ENCODE results near the gene CGB1. TPM values are rescaled to one million over a fixed set of nuclear protein-coding genes. Genes with fewer than 3 reads are reported as not detected.

CGB1 gene
- total and polyA plus RNA-seq, 2 of the 8 experiments (the other 6 are each of a cell fraction or from before 2014, with no cell fraction given), result not detected

GRCh38 chr19:49081273-49081672 lies 44.6 kb upstream of the CGB1 start:
- no peak overlapping the region for H4K91ac ChIP-seq (replicated peaks; ENCODE audit: insufficient read length, low read length)
- no peak overlapping the region for H2BK5ac ChIP-seq (ENCODE audit: low read depth, low read length)
- H2BK12ac ChIP-seq (ENCODE audit: low read depth, low read length), result no peak overlapping the region
- no peak overlapping the region for H3K4me3 ChIP-seq (ENCODE audit: extremely low read depth in 1 of 4, insufficient read depth in 2 of 4, low read depth in 3 of 4, low read length in 4 of 4)
- H3K79me1 ChIP-seq (ENCODE audit: low read depth, low read length), result no peaks in the 10 kb centered on the region
- peaks cover 12% of the 10 kb centered on the region; the same call in 1 of the 2 replicates for H3K23me2 ChIP-seq (ENCODE audit: low read depth, low read length)
- no peak overlapping the region for H3K9ac ChIP-seq (replicated peaks in 1 of 4; ENCODE audit: extremely low read depth in 1 of 4, low read depth in 3 of 4, low read length in 3 of 4)
- H2BK15ac ChIP-seq (ENCODE audit: low read length), result no peak overlapping the region
- no peak overlapping the region for H3K23ac ChIP-seq (ENCODE audit: insufficient read length)
- H3K27me3 ChIP-seq (replicated peaks in 1 of 4; ENCODE audit: control insufficient read depth in 3 of 4, extremely low read depth in 1 of 4, insufficient read depth in 3 of 4, low read length in 3 of 4), result peaks cover 0 to 3% (median 0%) of the 10 kb centered on the region in 4 experiments; a peak in 1 of 7 replicates
- H3K4ac ChIP-seq (replicated peaks; ENCODE audit: insufficient read length, low read depth, low read length), result no peak overlapping the region
- H3K18ac ChIP-seq (ENCODE audit: extremely low read depth, low read length), result no peak overlapping the region
- H2AK5ac ChIP-seq (ENCODE audit: low read depth, low read length), result no peak overlapping the region
- no peak overlapping the region for H2BK120ac ChIP-seq (replicated peaks; ENCODE audit: low read depth, low read length)
- H2AFZ ChIP-seq (ENCODE audit: low read length), result no peak overlapping the region
- no peak overlapping the region for H3K14ac ChIP-seq (ENCODE audit: insufficient read length)
- FAIRE-seq (no peak), DNase-seq (ENCODE audit: low read depth in 1 of 2, low spot score in 2 of 2) (no peak)
- no peak overlapping the region for H3K27ac ChIP-seq (ENCODE audit: low read depth, low read length)
- H2BK20ac ChIP-seq (ENCODE audit: low read length), result no peak overlapping the region
- H4K20me1 ChIP-seq (replicated peaks in 1 of 2; ENCODE audit: control insufficient read depth in 1 of 2, insufficient read depth in 2 of 2, low read length in 2 of 2), result peaks cover 1 to 2% of the 10 kb centered on the region in 2 experiments
- H3K36me3 ChIP-seq (ENCODE audit: control insufficient read depth in 2 of 4, insufficient read depth in 4 of 4, low read length in 3 of 4), result peaks cover 0 to under 1% (median 0%) of the 10 kb centered on the region in 4 experiments; a peak in 1 of 8 replicates
- CTCF ChIA-PET (ENCODE audit: partially characterized antibody), result interaction anchor here (0.9 to 2.2 kb wide), 4 partner anchors 7 to 117 kb away, joined by 4 to 6 read pairs (median 5); no protein-coding TSS in a partner anchor
- no peak overlapping the region for H4K5ac ChIP-seq (ENCODE audit: insufficient read length, low read depth, low read length)
- H4K8ac ChIP-seq (ENCODE audit: extremely low read depth, insufficient read depth, low read length), result no peak overlapping the region
- 90% methylated on average over 1 of the region's 1 CpG; no CpG with 5 or more reads in 1 of the 2 experiments for WGBS, 2 experiments (ENCODE audit: extremely low coverage in 1 of 2, insufficient coverage in 1 of 2, insufficient read length in 1 of 2, insufficient replicate concordance in 2 of 2, low coverage in 1 of 2, low lambda C conversion rate in 2 of 2, missing lambda C conversion rate in 1 of 2)
- peaks cover 7 to 8% of the 10 kb centered on the region in 2 experiments for H3K79me2 ChIP-seq (ENCODE audit: control insufficient read depth in 1 of 2, insufficient read depth in 2 of 2, low read length in 2 of 2)
- no peak overlapping the region for H3K4me2 ChIP-seq (ENCODE audit: insufficient read depth in 1 of 2, low read depth in 2 of 2, low read length in 2 of 2)
- POLR2A ChIA-PET (ENCODE audit: partially characterized antibody), result no interaction called here
- H3K4me1 ChIP-seq (replicated peaks in 1 of 4; ENCODE audit: control insufficient read depth in 3 of 4, insufficient read depth in 4 of 4, low read length in 3 of 4), result peaks cover under 1 to 2% (median 1%) of the 10 kb centered on the region in 4 experiments
- no peak overlapping the region for H3K56ac ChIP-seq (replicated peaks; ENCODE audit: insufficient read length, low read depth, low read length)
- H3K9me3 ChIP-seq (ENCODE audit: insufficient read depth in 2 of 2, low read depth in 1 of 2, low read length in 1 of 2), result no peaks in the 10 kb centered on the region
- TF ChIP-seq CTBP2 (IDR thresholded peaks at IDR 0.05; ENCODE audit: borderline replicate concordance, insufficient read depth, insufficient read length, low read length), result no peak
- no peak for TF ChIP-seq SP1 (IDR thresholded peaks at IDR 0.05; ENCODE audit: low read depth, low read length)
- no peak for TF ChIP-seq TBP (IDR thresholded peaks at IDR 0.05; ENCODE audit: low read depth, low read length)
- TF ChIP-seq BACH1 (IDR thresholded peaks at IDR 0.05; ENCODE audit: low read length), result no peak
- no peak for TF ChIP-seq SIN3A (conservative IDR thresholded peaks at IDR 0.05 in 1 of 2, IDR thresholded peaks at IDR 0.05 in 1 of 2; ENCODE audit: low read depth in 1 of 2, low read length in 2 of 2)
- TF ChIP-seq SUZ12 (IDR thresholded peaks at IDR 0.05; ENCODE audit: low read length), result no peak
- TF ChIP-seq ASH2L (IDR thresholded peaks at IDR 0.05; ENCODE audit: low read length), result no peak
- no peak for TF ChIP-seq FOSL1 (IDR thresholded peaks at IDR 0.05; ENCODE audit: insufficient read depth, low read depth, low read length)
- TF ChIP-seq EZH2 (IDR thresholded peaks at IDR 0.05; ENCODE audit: low read depth, low read length, severe bottlenecking), result no peak
- TF ChIP-seq ZNF274 (IDR thresholded peaks at IDR 0.05; ENCODE audit: borderline replicate concordance, extremely low read depth, low read length), result no peak
- TF ChIP-seq CBX8 (IDR thresholded peaks at IDR 0.05; ENCODE audit: borderline replicate concordance, low read depth, low read length), result no peak
- TF ChIP-seq HDAC2 (IDR thresholded peaks at IDR 0.05; ENCODE audit: borderline replicate concordance in 1 of 2, low read depth in 2 of 2, low read length in 2 of 2), result no peak
- TF ChIP-seq SP2 (IDR thresholded peaks at IDR 0.05; ENCODE audit: low read length), result no peak
- TF ChIP-seq CREB1 (IDR thresholded peaks at IDR 0.05), result no peak
- TF ChIP-seq SIRT6 (IDR thresholded peaks at IDR 0.05; ENCODE audit: low read length), result no peak

Data from H1 (cell line).